HEK293 (cell line): ENCODE data around the gene MVB12B.

Experiments
- CTCF ChIA-PET: fragments of 350-600 bp; formaldehyde crosslinking; extraction: SDS; loops from one replicate; lab custom pipeline; 2021; ENCODE audit warnings: antibody characterized with exemption; lab: Yijun Ruan, JAX
- POLR2A ChIA-PET: fragments of 300-600 bp; formaldehyde crosslinking; extraction: SDS; loops from one replicate; lab custom pipeline; 2020; ENCODE audit warnings: antibody characterized with exemption, inconsistent platforms; lab: Yijun Ruan, JAX
- H3K27ac ChIP-seq: fragments of 200-500 bp; sonication (Bioruptor generic); 2 replicates; pipeline ENCODE4 v1.5.1; 2014; ENCODE audit warnings: low read depth, low read length, control low read depth, inconsistent platforms; ENCODE audit errors: extremely low read depth
- H3K36me3 ChIP-seq, 2 experiments: fragments of 200-500 bp in 1 of 2; sonication (Bioruptor generic) in 1 of 2; 1 replicate in 1 of 2; 2 replicates in 1 of 2; pipeline ENCODE4 v1.5.1; 2014 to 2017; ENCODE audit warnings: inconsistent platforms in 2 of 2, low read length in 2 of 2; ENCODE audit not compliant: control insufficient read depth in 2 of 2, insufficient read depth in 1 of 2
- H3K4me1 ChIP-seq: fragments of 200-500 bp; sonication (Bioruptor generic); 2 replicates; pipeline ENCODE4 v1.5.1; 2014; ENCODE audit warnings: mild to moderate bottlenecking, low read length, inconsistent platforms; ENCODE audit not compliant: control insufficient read depth, insufficient read depth
- H3K4me3 ChIP-seq: 2 replicates; pipeline ENCODE4 v1.5.1; 2011; ENCODE audit warnings: low read depth, mild to moderate bottlenecking, control low read depth, low read length, moderate library complexity
- H3K9me3 ChIP-seq: fragments of 200-500 bp; sonication (Bioruptor generic); 2 replicates; pipeline ENCODE4 v1.5.1; 2014; ENCODE audit warnings: low read depth, low read length, inconsistent platforms; ENCODE audit not compliant: control insufficient read depth, insufficient read depth
- BCL11B ChIP-seq: fragments of 450-650 bp; formaldehyde crosslinking; IDR thresholded peaks from 2 replicates; pipeline ENCODE4 v1.5.1; 2016; ENCODE audit warnings: low read depth, missing biosample characterization, missing genetic modification characterization
- HOXA7 ChIP-seq: sonication (generic); formaldehyde crosslinking; IDR thresholded peaks from 2 replicates; pipeline ENCODE4 v1.8.1; 2022; ENCODE audit warnings: missing genetic modification reagents, borderline replicate concordance
- KLF8 ChIP-seq: fragments of 450-650 bp; formaldehyde crosslinking; IDR thresholded peaks from 2 replicates; pipeline ENCODE4 v1.5.1; 2016; ENCODE audit warnings: missing biosample characterization, missing genetic modification characterization
- OVOL3 ChIP-seq: fragments of 450-650 bp; formaldehyde crosslinking; IDR thresholded peaks from 2 replicates; pipeline ENCODE4 v1.5.1; 2016; ENCODE audit warnings: missing biosample characterization, missing genetic modification characterization
- SCRT1 ChIP-seq: fragments of 450-650 bp; formaldehyde crosslinking; IDR thresholded peaks from 2 replicates; pipeline ENCODE4 v1.5.1; 2016; ENCODE audit warnings: missing biosample characterization, missing genetic modification characterization, borderline replicate concordance
- TRIM28 ChIP-seq: IDR thresholded peaks from 2 replicates; pipeline ENCODE4 v1.6.1; 2011; ENCODE audit warnings: low read length, control low read depth, borderline replicate concordance
- ZBTB48 ChIP-seq: fragments of 450-650 bp; formaldehyde crosslinking; IDR thresholded peaks from 2 replicates; pipeline ENCODE4 v1.5.1; 2016; ENCODE audit warnings: missing biosample characterization, missing genetic modification characterization
- ZBTB49 ChIP-seq: fragments of 450-650 bp; formaldehyde crosslinking; IDR thresholded peaks from 2 replicates; pipeline ENCODE4 v1.5.1; 2016; ENCODE audit warnings: missing biosample characterization, missing genetic modification characterization, low read depth
- ZNF133 ChIP-seq: fragments of 450-650 bp; formaldehyde crosslinking; IDR thresholded peaks from 2 replicates; pipeline ENCODE4 v1.5.1; 2016; ENCODE audit warnings: missing biosample characterization, missing genetic modification characterization
- ZNF146 ChIP-seq: fragments of 450-650 bp; formaldehyde crosslinking; IDR thresholded peaks from 2 replicates; pipeline ENCODE4 v1.5.1; 2016; ENCODE audit warnings: missing biosample characterization, missing genetic modification characterization
- ZNF202 ChIP-seq: fragments of 450-650 bp; formaldehyde crosslinking; IDR thresholded peaks from 2 replicates; pipeline ENCODE4 v1.5.1; 2016; ENCODE audit warnings: missing biosample characterization, missing genetic modification characterization, borderline replicate concordance
- ZNF324 ChIP-seq: fragments of 450-650 bp; formaldehyde crosslinking; IDR thresholded peaks from 2 replicates; pipeline ENCODE4 v1.5.1; 2016; ENCODE audit warnings: missing biosample characterization, missing genetic modification characterization
- ZNF354C ChIP-seq: fragments of 450-650 bp; formaldehyde crosslinking; IDR thresholded peaks from 2 replicates; pipeline ENCODE4 v1.5.1; 2016; ENCODE audit warnings: missing biosample characterization, missing genetic modification characterization, low read depth, borderline replicate concordance
- ZNF362 ChIP-seq: fragments of 450-650 bp; formaldehyde crosslinking; IDR thresholded peaks from 2 replicates; pipeline ENCODE4 v1.5.1; 2016; ENCODE audit warnings: missing biosample characterization, missing genetic modification characterization
- ZNF366 ChIP-seq: fragments of 450-650 bp; formaldehyde crosslinking; conservative IDR thresholded peaks from 2 replicates; pipeline ENCODE4 v1.5.1; 2016; ENCODE audit warnings: missing biosample characterization, missing genetic modification characterization
- ZNF37A ChIP-seq: fragments of 450-650 bp; IDR thresholded peaks from 2 replicates; pipeline ENCODE4 v1.5.1; 2018; ENCODE audit warnings: missing biosample characterization, missing genetic modification characterization
- ZNF530 ChIP-seq: fragments of 450-650 bp; formaldehyde crosslinking; IDR thresholded peaks from 2 replicates; pipeline ENCODE4 v1.5.1; 2016; ENCODE audit warnings: low read depth, missing biosample characterization, missing genetic modification characterization
- ZNF654 ChIP-seq: fragments of 450-650 bp; formaldehyde crosslinking; IDR thresholded peaks from 2 replicates; pipeline ENCODE4 v1.5.1; 2016; ENCODE audit warnings: low read depth, missing biosample characterization, missing genetic modification characterization
- ZNF692 ChIP-seq: fragments of 450-650 bp; formaldehyde crosslinking; IDR thresholded peaks from 2 replicates; pipeline ENCODE4 v1.5.1; 2016; ENCODE audit warnings: missing biosample characterization, missing genetic modification characterization
- ZNF792 ChIP-seq: fragments of 450-650 bp; formaldehyde crosslinking; IDR thresholded peaks from 2 replicates; pipeline ENCODE4 v1.5.1; 2016; ENCODE audit warnings: missing biosample characterization, missing genetic modification characterization
- ZNF830 ChIP-seq: fragments of 450-650 bp; IDR thresholded peaks from 2 replicates; pipeline ENCODE4 v1.5.0; 2018; ENCODE audit warnings: missing biosample characterization, missing genetic modification characterization, low read depth, mild to moderate bottlenecking, moderate library complexity
- ZXDB ChIP-seq: fragments of 450-650 bp; formaldehyde crosslinking; IDR thresholded peaks from 2 replicates; pipeline ENCODE4 v1.5.1; 2016; ENCODE audit warnings: missing biosample characterization, missing genetic modification characterization

MVB12B gene

GRCh38 chr9:126294331-126295081 lies 32.1 kb upstream of the MVB12B start (continued):
- TF ChIP-seq ZNF530: no peak
- no peak for TF ChIP-seq ZNF324 (tag by site-specific recombination)
- no peak for TF ChIP-seq BCL11B

GRCh38 chr9:126295082-126295477 lies 31.5 kb upstream of the MVB12B start:
- H3K27ac ChIP-seq: no peak overlapping the region
- no peaks in the 10 kb centered on the region for H3K4me1 ChIP-seq
- CTCF ChIA-PET: interaction anchor here (0.6 to 0.9 kb wide), 2 partner anchors 101 to 107 kb away, joined by 4 to 5 read pairs; no protein-coding TSS in a partner anchor
- H3K9me3 ChIP-seq: no peaks in the 10 kb centered on the region
- TF ChIP-seq OVOL3 (tag by site-specific recombination): no peak
- TF ChIP-seq ZXDB (tag by site-specific recombination): no peak
- no peak for TF ChIP-seq ZNF362
- no peak for TF ChIP-seq ZNF133 (tag by site-specific recombination)
- no peak for TF ChIP-seq KLF8 (tag by site-specific recombination)
- no peak for TF ChIP-seq ZNF692 (tag by site-specific recombination)
- TF ChIP-seq ZBTB49 (tag by site-specific recombination): no peak
- no peak for TF ChIP-seq HOXA7 (CRISPR knock-in tag)
- TF ChIP-seq ZBTB48 (tag by site-specific recombination): no peak
- no peak for TF ChIP-seq ZNF37A (tag by site-specific recombination)
- TF ChIP-seq ZNF354C: no peak
- no peak for TF ChIP-seq ZNF202 (tag by site-specific recombination)
- POLR2A ChIA-PET: no interaction called here
- no peaks in the 10 kb centered on the region for H3K36me3 ChIP-seq
- no peak overlapping the region for H3K4me3 ChIP-seq

- H3K4me1 ChIP-seq: no peaks in the 10 kb centered on the region
- CTCF ChIA-PET: interaction anchor here (0.9 kb wide), 1 partner anchor 101 kb away, joined by 4 read pairs; no protein-coding TSS in a partner anchor
- POLR2A ChIA-PET: no interaction called here
Measured at GRCh38 chr9:126295516-126295915, 31.1 kb upstream of the MVB12B start.

More at GRCh38 chr9:126295516-126295915, 31.1 kb upstream of the MVB12B start:
- Histone ChIP-seq H3K36me3 (no peaks in the 10 kb centered on the region), H3K4me3 (no peak overlapping the region), H3K27ac (no peak overlapping the region), H3K9me3 (no peaks in the 10 kb centered on the region)
- TF ChIP-seq SCRT1 (tag by site-specific recombination): no peak
- no peak for TF ChIP-seq ZNF366 (tag by site-specific recombination)
- TF ChIP-seq ZNF830 (tag by site-specific recombination): no peak
- TF ChIP-seq TRIM28: no peak
- TF ChIP-seq ZNF792: no peak
- TF ChIP-seq ZNF146 (tag by site-specific recombination): no peak
- no peak for TF ChIP-seq ZNF654 (tag by site-specific recombination)
